Measurements from ENCODE around the gene UBR1. TPM values are rescaled to one million over a fixed set of nuclear protein-coding genes. Genes with fewer than 3 reads are reported as not detected.

Gene UBR1
- total RNA-seq, 1 experiment from 2014 or later: 22.3 TPM

GRCh38 chr15:43096411-43096810, 9.4 kb downstream of the UBR1 start:
- no peak overlapping the region for H3K4me3 ChIP-seq (ENCODE audit: low read depth, low read length)
- H3K27ac Mint-ChIP-seq (ENCODE audit: unreplicated experiment): no peak overlapping the region
- TF ChIP-seq, protein P1, sequence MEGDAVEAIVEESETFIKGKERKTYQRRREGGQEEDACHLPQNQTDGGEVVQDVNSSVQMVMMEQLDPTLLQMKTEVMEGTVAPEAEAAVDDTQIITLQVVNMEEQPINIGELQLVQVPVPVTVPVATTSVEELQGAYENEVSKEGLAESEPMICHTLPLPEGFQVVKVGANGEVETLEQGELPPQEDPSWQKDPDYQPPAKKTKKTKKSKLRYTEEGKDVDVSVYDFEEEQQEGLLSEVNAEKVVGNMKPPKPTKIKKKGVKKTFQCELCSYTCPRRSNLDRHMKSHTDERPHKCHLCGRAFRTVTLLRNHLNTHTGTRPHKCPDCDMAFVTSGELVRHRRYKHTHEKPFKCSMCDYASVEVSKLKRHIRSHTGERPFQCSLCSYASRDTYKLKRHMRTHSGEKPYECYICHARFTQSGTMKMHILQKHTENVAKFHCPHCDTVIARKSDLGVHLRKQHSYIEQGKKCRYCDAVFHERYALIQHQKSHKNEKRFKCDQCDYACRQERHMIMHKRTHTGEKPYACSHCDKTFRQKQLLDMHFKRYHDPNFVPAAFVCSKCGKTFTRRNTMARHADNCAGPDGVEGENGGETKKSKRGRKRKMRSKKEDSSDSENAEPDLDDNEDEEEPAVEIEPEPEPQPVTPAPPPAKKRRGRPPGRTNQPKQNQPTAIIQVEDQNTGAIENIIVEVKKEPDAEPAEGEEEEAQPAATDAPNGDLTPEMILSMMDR (IDR thresholded peaks at IDR 0.05; ENCODE audit: insufficient read depth in 1 of 2, low read depth in 1 of 2, low read length in 1 of 2, severe bottlenecking in 1 of 2, unreplicated experiment in 1 of 2): no peak
- H3K4me3 Mint-ChIP-seq (ENCODE audit: unreplicated experiment): no peak overlapping the region
- H3K36me3 ChIP-seq (ENCODE audit: control insufficient read depth, insufficient read depth, low read length): no peaks in the 10 kb centered on the region; the same call in 1 of the 2 replicates
- H3K36me3 Mint-ChIP-seq (ENCODE audit: insufficient read depth, unreplicated experiment): peaks cover 30% of the 10 kb centered on the region
- POLR2A ChIA-PET: no interaction called here
- H3K4me1 Mint-ChIP-seq (ENCODE audit: low read depth, unreplicated experiment): peaks cover 19% of the 10 kb centered on the region
- intact Hi-C loops (cut with micrococcal nuclease; ENCODE audit: unreplicated experiment): no loop called here
- no peak for DNase-seq
- no peaks in the 10 kb centered on the region for H3K9me3 Mint-ChIP-seq (ENCODE audit: unreplicated experiment)
- no peaks in the 10 kb centered on the region for H3K27me3 ChIP-seq (replicated peaks; ENCODE audit: control insufficient read depth, insufficient read depth, low read length)
- H3K4me1 ChIP-seq: peaks cover 21% of the 10 kb centered on the region
- H3K9me3 ChIP-seq: no peaks in the 10 kb centered on the region
- BruUV-seq (replicated peaks): no TSS peak
- CTCF ChIA-PET: interaction anchor here (0.6 kb wide), 1 partner anchor 1168 kb away, joined by 3 read pairs; no protein-coding TSS in a partner anchor
- H3K27me3 Mint-ChIP-seq (ENCODE audit: insufficient read depth, unreplicated experiment): no peaks in the 10 kb centered on the region

- Mint-ChIP-seq H3K4me3 (ENCODE audit: unreplicated experiment) (no peak overlapping the region), H3K27ac (ENCODE audit: unreplicated experiment) (no peak overlapping the region), H3K9me3 (ENCODE audit: unreplicated experiment) (no peaks in the 10 kb centered on the region), H3K36me3 (ENCODE audit: insufficient read depth, unreplicated experiment) (peaks cover 25% of the 10 kb centered on the region), H3K4me1 (ENCODE audit: low read depth, unreplicated experiment) (peaks cover 19% of the 10 kb centered on the region), H3K27me3 (ENCODE audit: insufficient read depth, unreplicated experiment) (no peaks in the 10 kb centered on the region)
- DNase-seq: no peak
- no peak overlapping the region for H3K4me3 ChIP-seq (ENCODE audit: low read depth, low read length)
- TF ChIP-seq, protein P1 (IDR thresholded peaks at IDR 0.05; ENCODE audit: insufficient read depth in 1 of 2, low read depth in 1 of 2, low read length in 1 of 2, severe bottlenecking in 1 of 2, unreplicated experiment in 1 of 2): no peak
- peaks cover 21% of the 10 kb centered on the region for H3K4me1 ChIP-seq
- CTCF ChIA-PET: no interaction called here
- H3K9me3 ChIP-seq: no peaks in the 10 kb centered on the region
- intact Hi-C loops (cut with micrococcal nuclease; ENCODE audit: unreplicated experiment): no loop called here
- H3K27me3 ChIP-seq (replicated peaks; ENCODE audit: control insufficient read depth, insufficient read depth, low read length): no peaks in the 10 kb centered on the region
- no TSS peak for BruUV-seq (replicated peaks)
- POLR2A ChIA-PET: no interaction called here
- no peaks in the 10 kb centered on the region for H3K36me3 ChIP-seq (ENCODE audit: control insufficient read depth, insufficient read depth, low read length)
Observed at GRCh38 chr15:43095708-43096347, 10.0 kb downstream of the UBR1 start.

DNA sequence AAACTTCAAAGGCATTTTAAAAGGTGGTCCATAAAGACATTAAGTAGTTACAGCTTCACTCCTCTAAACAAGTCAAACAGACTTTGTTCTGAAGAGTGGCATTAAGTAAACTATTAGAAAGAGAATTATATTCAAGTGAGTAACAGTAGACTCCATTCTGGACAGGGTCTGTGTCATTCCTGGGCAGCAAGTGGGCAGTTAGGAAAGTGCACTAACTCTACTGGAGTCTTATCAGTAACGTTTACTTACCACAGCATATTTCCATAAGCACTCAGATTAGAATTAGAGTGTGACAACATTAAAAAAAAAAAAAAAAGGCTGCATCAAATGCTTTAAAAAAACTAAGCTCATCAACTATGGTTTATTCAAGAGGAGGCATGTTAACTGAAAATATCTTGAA, 10.6 kb downstream of the UBR1 start:
- no peaks in the 10 kb centered on the region for H3K27me3 Mint-ChIP-seq (ENCODE audit: insufficient read depth, unreplicated experiment)
- CTCF ChIA-PET: no interaction called here
- Histone ChIP-seq H3K4me3 (ENCODE audit: low read depth, low read length) (no peak overlapping the region), H3K27me3 (replicated peaks; ENCODE audit: control insufficient read depth, insufficient read depth, low read length) (no peaks in the 10 kb centered on the region), H3K4me1 (peaks cover 21% of the 10 kb centered on the region), H3K36me3 (ENCODE audit: control insufficient read depth, insufficient read depth, low read length) (no peaks in the 10 kb centered on the region), H3K9me3 (no peaks in the 10 kb centered on the region)
- TF ChIP-seq, protein P1 (IDR thresholded peaks at IDR 0.05; ENCODE audit: insufficient read depth in 1 of 2, low read depth in 1 of 2, low read length in 1 of 2, severe bottlenecking in 1 of 2, unreplicated experiment in 1 of 2): no peak
- H3K9me3 Mint-ChIP-seq (ENCODE audit: unreplicated experiment): no peaks in the 10 kb centered on the region
- H3K4me3 Mint-ChIP-seq (ENCODE audit: unreplicated experiment): no peak overlapping the region
- BruUV-seq (replicated peaks): no TSS peak
- H3K36me3 Mint-ChIP-seq (ENCODE audit: insufficient read depth, unreplicated experiment): peaks cover 19% of the 10 kb centered on the region
- POLR2A ChIA-PET: no interaction called here
- no peak for DNase-seq
- intact Hi-C loops (cut with micrococcal nuclease; ENCODE audit: unreplicated experiment): no loop called here
- peaks cover 19% of the 10 kb centered on the region for H3K4me1 Mint-ChIP-seq (ENCODE audit: low read depth, unreplicated experiment)
- peak overlapping the region; percentile 61 for H3K27ac Mint-ChIP-seq (ENCODE audit: unreplicated experiment)
